Activated CD8-positive, alpha-beta T cell treated with anti-CD3 and anti-CD28 coated beads, Interleukin-2, amount 10 ng/mL, durations not matched to agents 7 days and 5 days (primary cell): ENCODE measurements around the gene EGFLAM. TPM values are rescaled to one million over a fixed set of nuclear protein-coding genes. Genes with fewer than 3 reads are reported as not detected.

Experiments
- ATAC-seq: fragments of 150-1000 bp; cut with Tn5 transposase; one replicate; pipeline ENCODE4 v1.10.0; 2021; ENCODE audit warnings: moderate library complexity
- CTCF ChIA-PET: fragments of 350-600 bp; sonication (Branson Sonifier 250); formaldehyde crosslinking; loops from one replicate; lab custom pipeline; 2021; ENCODE audit warnings: antibody characterized with exemption; lab: Charles Lee
- POLR2A ChIA-PET: fragments of 350-600 bp; sonication (Branson Sonifier 250); formaldehyde crosslinking; loops from one replicate; lab custom pipeline; 2021; ENCODE audit warnings: antibody characterized with exemption; lab: Charles Lee
- DNase-seq: peaks from one replicate; pipeline ENCODE4 v3.0.0-alpha.2; 2020
- H3K27ac Mint-ChIP-seq: one replicate; pipeline ENCODE4 v1.8.0; 2021; ENCODE audit warnings: mild to moderate bottlenecking, mixed read lengths
- H3K27me3 Mint-ChIP-seq: one replicate; pipeline ENCODE4 v1.8.0; 2021; ENCODE audit warnings: low read depth, mixed read lengths
- H3K36me3 Mint-ChIP-seq: one replicate; pipeline ENCODE4 v1.8.0; 2021; ENCODE audit warnings: low read depth, mixed read lengths
- H3K4me1 Mint-ChIP-seq: one replicate; pipeline ENCODE4 v1.8.0; 2021; ENCODE audit warnings: low read depth, mixed read lengths
- H3K4me3 Mint-ChIP-seq: one replicate; pipeline ENCODE4 v1.8.0; 2021; ENCODE audit warnings: mild to moderate bottlenecking, mixed read lengths
- H3K9me3 Mint-ChIP-seq: one replicate; pipeline ENCODE4 v1.8.0; 2022; ENCODE audit warnings: mixed read lengths; ENCODE audit not compliant: insufficient read depth
- total RNA-seq, 2 experiments: library from RNA; stranded (reverse); gene quantifications; one replicate each; pipeline ENCODE4 v1.2.3, GENCODE V29; 2021

Gene EGFLAM
- total RNA-seq, 2 experiments from 2014 or later = not detected

DNA sequence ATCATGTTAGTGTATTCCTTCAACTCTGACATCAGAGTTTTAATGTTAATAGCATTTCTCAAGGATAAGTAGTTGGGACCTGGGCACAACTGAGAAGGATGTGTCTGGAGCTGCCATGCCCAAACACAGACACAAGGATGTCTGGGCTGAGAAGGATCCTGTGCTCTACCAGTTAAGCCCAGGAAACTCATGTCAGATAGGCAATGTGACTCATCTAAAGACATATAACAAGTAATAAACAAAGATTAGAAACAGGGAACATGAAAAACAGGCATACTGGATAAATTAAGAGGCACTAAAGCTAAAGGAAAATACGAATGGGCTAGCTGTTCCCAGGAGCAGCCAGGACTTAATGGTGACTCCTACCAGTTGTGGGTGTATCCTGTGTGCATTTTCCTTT lies 9.1 kb upstream of the EGFLAM start:
- CTCF ChIA-PET = no interaction called here
- DNase-seq = no peak
- Mint-ChIP-seq H3K36me3 (no peaks in the 10 kb centered on the region), H3K4me1 (no peaks in the 10 kb centered on the region), H3K27ac (no peak overlapping the region), H3K9me3 (no peaks in the 10 kb centered on the region), H3K27me3 (peaks cover 2% of the 10 kb centered on the region), H3K4me3 (no peak overlapping the region)
- POLR2A ChIA-PET = no interaction called here
- ATAC-seq = no peak

DNA sequence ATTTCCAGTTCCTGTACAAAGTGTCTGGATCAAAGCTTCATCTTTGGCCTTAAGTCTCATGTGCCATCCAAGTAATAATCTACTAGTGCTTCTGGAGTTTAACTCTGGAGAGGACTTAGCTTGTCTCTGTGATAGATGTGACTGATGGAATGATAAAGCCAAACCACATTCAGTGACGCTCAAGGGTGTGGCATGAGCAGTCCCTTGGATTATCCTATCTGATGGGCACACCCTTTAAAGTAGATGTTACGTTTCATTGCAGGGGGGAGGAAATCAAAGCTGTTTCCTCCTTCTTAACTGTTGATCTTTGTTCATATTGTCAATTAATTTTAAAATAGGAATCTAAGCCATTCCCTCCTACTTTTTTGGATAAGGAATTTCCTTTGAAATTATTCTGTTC lies 8.5 kb upstream of the EGFLAM start:
- H3K36me3 Mint-ChIP-seq = no peaks in the 10 kb centered on the region
- peaks cover 2% of the 10 kb centered on the region for H3K27me3 Mint-ChIP-seq
- no peak for DNase-seq
- ATAC-seq = no peak
- CTCF ChIA-PET = no interaction called here
- no peaks in the 10 kb centered on the region for H3K9me3 Mint-ChIP-seq
- H3K27ac Mint-ChIP-seq = no peak overlapping the region
- no peaks in the 10 kb centered on the region for H3K4me1 Mint-ChIP-seq
- H3K4me3 Mint-ChIP-seq = no peak overlapping the region
- POLR2A ChIA-PET = no interaction called here

DNA sequence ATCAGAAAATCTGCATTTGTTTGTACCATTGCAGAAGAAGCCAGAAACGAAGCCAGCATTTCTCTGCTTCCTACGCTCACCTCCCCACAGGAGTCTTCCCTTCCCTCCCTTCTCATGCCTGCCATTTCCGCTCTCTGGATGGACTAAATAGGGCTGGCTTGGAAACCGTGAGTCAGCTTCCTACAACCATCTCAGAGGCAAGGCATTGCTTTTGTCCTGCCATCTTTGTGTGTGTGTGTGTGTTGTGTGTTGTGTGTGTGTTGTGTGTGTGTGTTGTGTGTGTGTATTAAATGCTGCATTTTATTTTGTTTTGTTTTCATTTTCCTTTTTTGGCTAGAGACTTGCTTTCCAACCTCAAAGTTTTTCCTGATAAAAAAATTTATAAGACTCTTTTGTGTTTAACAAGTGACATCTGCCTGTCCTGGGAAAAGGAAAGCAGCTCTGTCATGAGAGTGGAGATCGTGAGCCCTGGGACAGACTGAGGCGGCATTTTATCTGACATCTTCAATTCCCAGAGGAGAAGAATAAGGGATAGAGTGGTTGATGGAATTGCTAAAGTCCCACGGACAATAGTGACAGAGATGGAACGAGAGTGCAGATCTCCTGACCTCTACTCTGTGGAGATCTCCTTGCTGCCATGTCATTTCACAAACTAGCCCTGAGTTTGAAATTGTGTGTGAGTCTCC lies 7.5 kb upstream of the EGFLAM start:
- H3K36me3 Mint-ChIP-seq = no peaks in the 10 kb centered on the region
- ChIA-PET POLR2A (no interaction called here), CTCF (no interaction called here)
- DNase-seq (no peak), ATAC-seq (no peak)
- no peaks in the 10 kb centered on the region for H3K4me1 Mint-ChIP-seq
- H3K4me3 Mint-ChIP-seq = no peak overlapping the region
- no peaks in the 10 kb centered on the region for H3K9me3 Mint-ChIP-seq
- peaks cover 9% of the 10 kb centered on the region for H3K27me3 Mint-ChIP-seq
- no peak overlapping the region for H3K27ac Mint-ChIP-seq

DNA sequence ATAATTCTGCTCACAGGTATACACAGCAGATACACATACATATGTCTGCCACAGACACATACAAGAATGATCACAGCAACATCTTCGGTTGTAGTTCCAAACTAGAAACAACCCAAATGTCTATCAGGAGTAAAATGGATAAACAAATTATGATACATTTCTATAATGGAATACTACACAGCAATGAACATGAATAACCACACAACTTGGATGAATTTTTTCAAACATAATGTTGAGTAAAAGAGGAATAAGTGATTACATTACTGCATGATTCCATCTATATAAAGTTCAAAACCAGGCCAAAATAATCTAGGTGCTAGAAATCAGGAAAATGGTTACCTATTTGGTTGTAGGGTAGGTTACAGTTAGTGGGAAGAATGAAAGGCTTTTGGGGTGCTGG lies 4.6 kb upstream of the EGFLAM start:
- no peaks in the 10 kb centered on the region for H3K9me3 Mint-ChIP-seq
- H3K4me3 Mint-ChIP-seq = no peak overlapping the region
- H3K27ac Mint-ChIP-seq = no peak overlapping the region
- ChIA-PET CTCF (no interaction called here), POLR2A (no interaction called here)
- H3K36me3 Mint-ChIP-seq = no peaks in the 10 kb centered on the region
- ATAC-seq (no peak), DNase-seq (no peak)
- H3K27me3 Mint-ChIP-seq = peaks cover 32% of the 10 kb centered on the region
- H3K4me1 Mint-ChIP-seq = no peaks in the 10 kb centered on the region

DNA sequence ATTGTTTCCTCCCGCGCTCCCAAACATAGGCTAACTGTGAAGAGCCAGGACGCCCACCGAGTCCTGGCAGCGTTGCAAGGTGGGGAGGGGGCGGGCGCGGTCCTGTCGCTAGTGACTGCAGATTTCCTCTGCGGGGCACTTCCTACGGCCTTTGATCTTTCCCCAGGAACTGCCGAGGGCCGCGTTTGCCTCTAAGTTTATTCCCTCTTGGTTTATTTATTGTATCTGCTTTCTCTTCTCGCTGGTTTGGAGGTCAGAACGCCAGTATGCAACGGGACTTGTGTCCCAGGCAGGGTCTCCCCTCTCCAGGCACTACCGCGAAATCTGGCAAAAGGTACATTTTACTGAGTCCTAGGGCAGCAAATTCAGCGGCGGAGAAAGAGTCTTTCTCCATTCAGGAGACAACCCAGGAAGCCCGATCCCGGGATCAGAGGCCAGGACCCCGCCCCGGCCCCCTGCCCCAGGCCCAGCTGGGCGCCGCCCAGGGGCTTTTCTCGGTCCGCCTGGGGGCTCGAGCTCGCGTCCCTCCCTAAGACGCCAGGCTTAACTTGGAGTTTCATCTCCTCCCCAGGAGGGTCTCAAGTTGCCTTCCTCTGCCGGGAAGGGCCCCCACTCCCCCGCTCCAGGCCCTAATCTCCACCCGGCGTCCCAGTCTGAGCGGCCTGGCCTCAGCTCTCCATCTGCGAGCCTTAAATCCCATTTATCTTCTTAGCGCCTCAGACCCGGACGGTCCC lies 884 bp upstream of the EGFLAM start:
- H3K27me3 Mint-ChIP-seq = peaks cover 54% of the 10 kb centered on the region
- no peak for ATAC-seq
- H3K27ac Mint-ChIP-seq = no peak overlapping the region
- H3K9me3 Mint-ChIP-seq = no peaks in the 10 kb centered on the region
- no peak overlapping the region for H3K4me3 Mint-ChIP-seq
- DNase-seq = no peak
- ChIA-PET POLR2A (no interaction called here), CTCF (interaction anchor here (1.1 kb wide), 1 partner anchor 9 kb away, joined by 3 read pairs; no protein-coding TSS in a partner anchor)
- H3K4me1 Mint-ChIP-seq = peaks cover 2% of the 10 kb centered on the region
- no peaks in the 10 kb centered on the region for H3K36me3 Mint-ChIP-seq

DNA sequence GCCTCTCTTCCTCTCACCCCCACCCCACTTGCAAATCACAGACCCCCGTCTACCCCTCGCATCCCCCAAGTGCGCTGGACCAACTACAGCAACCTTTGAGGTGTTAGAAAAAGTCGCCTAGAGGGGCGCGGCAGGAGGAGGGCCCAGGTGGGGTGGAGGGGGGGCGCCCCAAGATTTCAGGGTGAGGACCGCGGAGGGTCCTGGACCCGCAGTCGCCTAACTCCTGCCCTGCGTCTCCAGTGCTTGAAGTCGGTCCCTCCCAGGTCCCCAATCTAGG lies 379 bp upstream of the EGFLAM start:
- no peaks in the 10 kb centered on the region for H3K9me3 Mint-ChIP-seq
- CTCF ChIA-PET = no interaction called here
- H3K36me3 Mint-ChIP-seq = no peaks in the 10 kb centered on the region
- POLR2A ChIA-PET = no interaction called here
- peaks cover 55% of the 10 kb centered on the region for H3K27me3 Mint-ChIP-seq
- no peak overlapping the region for H3K4me3 Mint-ChIP-seq
- H3K27ac Mint-ChIP-seq = no peak overlapping the region
- ATAC-seq (no peak), DNase-seq (no peak)
- H3K4me1 Mint-ChIP-seq = peaks cover 2% of the 10 kb centered on the region

DNA sequence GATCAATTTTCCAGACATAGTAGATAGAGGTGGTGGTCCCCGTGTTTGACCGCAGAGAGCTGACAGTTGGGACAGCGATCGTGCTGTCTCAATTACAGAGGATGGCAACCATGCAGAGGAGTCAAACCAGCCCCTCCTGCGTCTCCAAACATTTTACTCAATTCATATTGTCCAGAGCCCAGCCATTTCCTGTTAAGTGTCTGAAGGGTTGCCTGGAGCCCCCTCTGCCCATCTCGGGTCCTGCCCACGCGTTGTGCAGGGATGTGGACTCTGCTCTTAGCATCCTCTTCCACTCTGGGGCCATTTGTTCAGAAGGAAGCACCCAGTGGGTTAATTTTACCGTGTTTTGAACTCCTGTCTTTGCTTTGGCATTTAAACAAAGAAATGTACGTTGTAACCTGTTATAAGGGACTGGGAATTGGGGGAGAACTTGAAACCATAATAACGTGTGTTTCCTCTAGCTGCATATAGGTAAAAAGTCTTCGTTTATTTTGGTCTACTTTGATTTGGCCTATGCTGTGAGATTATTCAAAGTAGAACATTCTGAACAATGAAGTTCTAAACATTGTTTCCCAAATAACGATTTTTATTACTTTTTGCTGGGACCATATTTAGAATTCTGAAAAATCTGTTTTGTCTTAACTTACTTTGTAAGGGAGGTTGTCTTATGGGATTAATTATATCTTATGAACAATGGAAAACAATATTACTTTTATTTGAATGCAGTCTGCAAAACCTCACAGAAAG lies 876 bp downstream of the EGFLAM start:
- DNase-seq (no peak), ATAC-seq (no peak)
- Mint-ChIP-seq H3K4me1 (peaks cover 2% of the 10 kb centered on the region), H3K27ac (no peak overlapping the region), H3K9me3 (no peaks in the 10 kb centered on the region), H3K27me3 (peaks cover 61% of the 10 kb centered on the region), H3K36me3 (no peaks in the 10 kb centered on the region), H3K4me3 (no peak overlapping the region)
- POLR2A ChIA-PET = no interaction called here
- CTCF ChIA-PET = no interaction called here

DNA sequence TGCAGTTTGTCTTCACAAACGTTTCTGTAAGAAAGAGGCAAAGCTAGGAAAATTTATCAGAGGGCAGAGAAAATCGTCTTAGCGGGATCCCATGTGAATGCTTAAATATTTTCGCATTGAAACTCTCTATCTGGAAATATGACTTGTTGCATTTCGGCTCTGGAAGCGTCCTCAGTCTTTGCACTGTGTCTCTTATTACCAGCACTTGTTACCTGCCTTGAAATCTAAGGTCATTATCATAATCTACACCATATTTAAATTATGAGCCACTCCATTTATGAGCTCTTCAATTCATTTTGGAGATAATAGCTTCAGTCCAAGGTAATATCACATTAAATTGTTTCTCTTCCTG lies 1.4 kb downstream of the EGFLAM start:
- CTCF ChIA-PET = interaction anchor here (0.6 kb wide), 1 partner anchor 541 kb away, joined by 3 read pairs; no protein-coding TSS in a partner anchor

DNA sequence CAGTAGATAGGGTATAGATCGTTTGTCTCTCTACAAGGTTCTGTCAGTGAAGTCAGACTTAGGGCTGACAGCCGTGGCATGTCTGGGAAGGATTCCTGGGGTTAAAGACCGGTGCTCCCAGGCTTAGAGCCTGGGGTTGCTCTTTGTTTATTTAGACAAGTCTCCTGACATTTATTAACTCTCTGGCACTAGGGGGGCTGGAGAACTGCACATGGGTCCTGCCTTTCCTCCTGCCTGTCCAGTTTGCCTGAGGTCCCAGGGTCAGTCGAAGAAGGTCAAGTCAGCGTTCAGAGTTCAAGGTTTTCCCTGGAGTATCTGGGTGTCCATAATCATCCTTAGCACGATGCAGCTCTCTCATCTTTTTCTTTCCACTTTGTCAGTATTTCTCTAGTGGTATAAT lies 5.6 kb downstream of the EGFLAM start:
- H3K4me1 Mint-ChIP-seq = peaks cover under 1% of the 10 kb centered on the region
- DNase-seq (no peak), ATAC-seq (no peak)
- CTCF ChIA-PET = interaction anchor here (1.4 to 2.5 kb wide), 4 partner anchors 11 to 118 kb away, joined by 3 to 11 read pairs (median 6); no protein-coding TSS in a partner anchor
- H3K36me3 Mint-ChIP-seq = no peaks in the 10 kb centered on the region
- no peaks in the 10 kb centered on the region for H3K9me3 Mint-ChIP-seq
- H3K27ac Mint-ChIP-seq = no peak overlapping the region
- peaks cover 31% of the 10 kb centered on the region for H3K27me3 Mint-ChIP-seq
- no peak overlapping the region for H3K4me3 Mint-ChIP-seq
- POLR2A ChIA-PET = no interaction called here

More for the DNA sequence above, 1.4 kb downstream of the EGFLAM start:
- no peak for ATAC-seq
- Mint-ChIP-seq H3K4me1 (peaks cover 2% of the 10 kb centered on the region), H3K27me3 (peaks cover 61% of the 10 kb centered on the region), H3K4me3 (no peak overlapping the region), H3K9me3 (no peaks in the 10 kb centered on the region), H3K27ac (no peak overlapping the region), H3K36me3 (no peaks in the 10 kb centered on the region)
- no peak for DNase-seq
- POLR2A ChIA-PET = no interaction called here

DNA sequence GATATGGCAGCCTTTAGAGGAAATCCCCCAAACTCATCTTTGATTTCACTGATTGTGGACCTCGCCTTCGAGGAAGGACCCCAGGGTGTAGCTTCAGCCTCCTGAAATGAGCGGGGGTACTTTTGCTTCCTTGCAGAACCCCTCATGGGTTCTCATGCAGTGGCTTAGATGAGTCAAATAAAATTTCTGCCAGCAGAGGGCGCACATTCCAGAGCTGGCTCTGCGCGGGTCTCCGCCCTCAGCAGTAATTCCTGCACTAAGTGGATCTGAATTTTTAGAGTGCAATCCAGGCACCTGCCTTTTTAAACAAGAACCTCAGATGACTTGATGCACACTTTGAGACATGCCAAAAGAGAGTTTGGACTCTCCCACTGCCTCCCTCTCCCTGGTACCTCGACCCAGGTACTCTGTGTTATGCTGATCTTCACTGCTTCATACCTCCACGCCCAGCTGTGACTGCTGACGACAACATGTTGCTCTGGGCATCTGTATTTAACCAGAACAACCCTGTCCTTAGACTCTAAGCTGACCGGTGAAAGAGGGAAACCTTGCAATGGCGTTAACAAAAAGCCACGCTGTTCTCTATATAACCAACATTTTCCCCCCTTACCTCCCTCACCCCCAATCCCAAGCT lies 7.3 kb downstream of the EGFLAM start:
- ChIA-PET CTCF (interaction anchor here (0.7 to 2.5 kb wide), 15 partner anchors 9 to 544 kb away, joined by 3 to 11 read pairs (median 4); no protein-coding TSS in a partner anchor), POLR2A (no interaction called here)
- DNase-seq = peak; percentile 64
- ATAC-seq = peak; percentile 67
- Mint-ChIP-seq H3K27me3 (peaks cover 19% of the 10 kb centered on the region), H3K36me3 (no peaks in the 10 kb centered on the region), H3K4me1 (no peaks in the 10 kb centered on the region), H3K4me3 (no peak overlapping the region), H3K27ac (no peak overlapping the region), H3K9me3 (no peaks in the 10 kb centered on the region)

DNA sequence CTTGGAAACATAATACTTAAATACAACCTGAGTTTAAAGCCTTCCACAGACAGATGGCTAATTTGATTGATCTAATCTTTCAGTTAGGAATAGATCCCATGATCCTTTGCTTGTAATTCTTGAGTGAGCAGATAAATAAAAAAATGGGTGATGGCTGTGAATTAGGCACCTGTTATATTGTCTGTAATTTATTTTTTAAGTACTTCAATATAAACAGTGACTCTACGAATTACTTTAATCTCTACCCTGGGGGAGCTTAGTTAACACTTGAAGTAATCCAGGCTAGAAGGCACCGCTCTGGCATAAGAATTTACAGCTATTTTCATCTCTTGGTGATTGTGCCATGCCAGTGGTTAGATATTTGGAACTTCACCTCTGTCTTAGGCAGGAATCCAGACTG lies 9.0 kb downstream of the EGFLAM start:
- no peak overlapping the region for H3K4me3 Mint-ChIP-seq
- POLR2A ChIA-PET = no interaction called here

DNA sequence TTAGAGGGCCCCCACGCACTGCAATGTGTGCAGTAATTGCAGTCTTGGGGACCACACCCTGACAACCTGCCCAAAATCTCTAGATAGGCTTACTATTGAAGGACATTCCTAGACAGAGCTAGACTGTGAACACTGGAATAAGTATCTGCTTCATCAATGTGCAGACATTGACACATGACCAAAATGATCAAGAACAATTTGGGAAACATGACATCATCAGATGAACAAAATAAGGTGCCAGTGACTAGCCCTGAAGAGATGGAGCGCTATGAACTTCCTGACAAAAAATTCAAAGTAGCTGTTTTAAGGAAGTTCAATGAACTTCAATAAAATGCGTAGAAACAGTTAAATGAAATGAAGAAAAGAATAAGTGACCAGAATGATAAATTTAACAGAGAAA lies 15.3 kb downstream of the EGFLAM start:
- Mint-ChIP-seq H3K4me3 (no peak overlapping the region), H3K36me3 (no peaks in the 10 kb centered on the region), H3K27me3 (no peaks in the 10 kb centered on the region), H3K27ac (no peak overlapping the region), H3K4me1 (no peaks in the 10 kb centered on the region), H3K9me3 (peaks cover 12% of the 10 kb centered on the region)
- no peak for ATAC-seq
- DNase-seq = no peak
- ChIA-PET CTCF (no interaction called here), POLR2A (no interaction called here)

More for the DNA sequence above, 9.0 kb downstream of the EGFLAM start:
- H3K27ac Mint-ChIP-seq = no peak overlapping the region
- H3K27me3 Mint-ChIP-seq = peaks cover 10% of the 10 kb centered on the region
- no peaks in the 10 kb centered on the region for H3K36me3 Mint-ChIP-seq
- ATAC-seq (no peak), DNase-seq (no peak)
- CTCF ChIA-PET = no interaction called here
- no peaks in the 10 kb centered on the region for H3K9me3 Mint-ChIP-seq
- H3K4me1 Mint-ChIP-seq = no peaks in the 10 kb centered on the region
